ENCODE measurements around the gene DTNBP1. TPM values are rescaled to one million over a fixed set of nuclear protein-coding genes. Genes with fewer than 3 reads are reported as not detected.

The DTNBP1 gene
- total RNA-seq, 4 donors from 2014 or later = 5.2 to 14.7 (median 7.5) TPM

DNA sequence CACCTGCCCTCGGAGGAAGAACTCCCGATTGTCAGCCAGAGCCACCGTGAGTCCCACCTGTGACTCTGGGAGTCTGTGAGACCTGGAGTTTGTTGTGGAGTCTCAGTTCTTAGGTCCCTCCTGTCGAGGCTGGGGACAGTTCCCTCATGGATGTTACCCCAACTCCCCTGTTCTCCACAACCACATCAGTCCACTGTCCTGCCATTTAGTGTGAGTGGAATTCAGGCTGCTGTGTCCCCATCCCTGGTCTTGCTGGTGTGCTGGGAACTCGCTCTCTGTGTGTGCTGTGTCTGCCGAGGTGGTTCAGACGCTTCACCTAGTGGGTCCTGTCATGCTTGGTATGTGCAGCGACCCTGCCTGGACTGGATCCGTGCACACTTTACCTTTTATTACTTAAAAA, 163.2 kb downstream of the DTNBP1 start:
- TF ChIP-seq, protein P1, sequence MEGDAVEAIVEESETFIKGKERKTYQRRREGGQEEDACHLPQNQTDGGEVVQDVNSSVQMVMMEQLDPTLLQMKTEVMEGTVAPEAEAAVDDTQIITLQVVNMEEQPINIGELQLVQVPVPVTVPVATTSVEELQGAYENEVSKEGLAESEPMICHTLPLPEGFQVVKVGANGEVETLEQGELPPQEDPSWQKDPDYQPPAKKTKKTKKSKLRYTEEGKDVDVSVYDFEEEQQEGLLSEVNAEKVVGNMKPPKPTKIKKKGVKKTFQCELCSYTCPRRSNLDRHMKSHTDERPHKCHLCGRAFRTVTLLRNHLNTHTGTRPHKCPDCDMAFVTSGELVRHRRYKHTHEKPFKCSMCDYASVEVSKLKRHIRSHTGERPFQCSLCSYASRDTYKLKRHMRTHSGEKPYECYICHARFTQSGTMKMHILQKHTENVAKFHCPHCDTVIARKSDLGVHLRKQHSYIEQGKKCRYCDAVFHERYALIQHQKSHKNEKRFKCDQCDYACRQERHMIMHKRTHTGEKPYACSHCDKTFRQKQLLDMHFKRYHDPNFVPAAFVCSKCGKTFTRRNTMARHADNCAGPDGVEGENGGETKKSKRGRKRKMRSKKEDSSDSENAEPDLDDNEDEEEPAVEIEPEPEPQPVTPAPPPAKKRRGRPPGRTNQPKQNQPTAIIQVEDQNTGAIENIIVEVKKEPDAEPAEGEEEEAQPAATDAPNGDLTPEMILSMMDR (IDR thresholded peaks at IDR 0.05) = no peak
- TF ChIP-seq POLR2A (IDR thresholded peaks at IDR 0.05) = no peak
- no peak for DNase-seq
- WGBS, 2 donors = 93 to 96% methylated on average over 5 of the region's 9 CpGs

DNA sequence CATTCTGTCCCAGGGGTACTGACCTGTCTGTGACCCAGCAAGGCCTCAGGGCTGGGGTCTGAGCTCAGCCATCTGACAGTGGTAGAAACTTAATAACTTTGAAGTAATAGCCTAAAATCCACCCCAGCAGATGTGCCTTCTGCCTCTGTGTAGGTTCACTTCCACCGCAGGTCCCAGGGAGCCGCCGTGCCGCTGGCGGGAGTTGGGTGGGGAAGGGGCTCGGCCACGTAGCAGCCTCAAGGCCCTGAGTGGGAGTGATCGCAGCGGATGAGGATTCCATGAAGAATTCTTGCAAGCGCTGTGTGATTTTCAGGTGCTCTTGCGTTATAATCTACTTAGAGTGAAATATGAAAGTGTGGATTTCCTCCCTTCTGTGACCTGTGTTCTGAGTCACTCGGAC, 163.7 kb downstream of the DTNBP1 start:
- Histone ChIP-seq H3K9me3 (no peaks in the 10 kb centered on the region), H3K27ac (no peak overlapping the region), H3K4me1 (peaks cover under 1 to 40% (median 4%) of the 10 kb centered on the region in 3 donors), H3K27me3 (no peaks in the 10 kb centered on the region), H3K36me3 (peaks cover 20 to 91% (median 22%) of the 10 kb centered on the region in 3 donors), H3K4me3 (no peak overlapping the region)
- TF ChIP-seq POLR2A (IDR thresholded peaks at IDR 0.05) = no peak
- TF ChIP-seq, protein P1 (IDR thresholded peaks at IDR 0.05) = no peak
- 96 to 97% methylated on average over 11 to 12 of the region's 12 CpGs for WGBS, 2 donors
- intact Hi-C loops (cut with DNase I) = no loop called here
- DNase-seq = no peak

More for the DNA sequence above, 163.2 kb downstream of the DTNBP1 start:
- Histone ChIP-seq H3K36me3 (peaks cover 20 to 94% (median 22%) of the 10 kb centered on the region in 3 donors), H3K4me1 (peaks cover 4 to 44% (median 6%) of the 10 kb centered on the region in 3 donors), H3K27me3 (no peaks in the 10 kb centered on the region), H3K4me3 (no peak overlapping the region), H3K27ac (no peak overlapping the region), H3K9me3 (no peaks in the 10 kb centered on the region)
- intact Hi-C loops (cut with DNase I) = no loop called here

DNA sequence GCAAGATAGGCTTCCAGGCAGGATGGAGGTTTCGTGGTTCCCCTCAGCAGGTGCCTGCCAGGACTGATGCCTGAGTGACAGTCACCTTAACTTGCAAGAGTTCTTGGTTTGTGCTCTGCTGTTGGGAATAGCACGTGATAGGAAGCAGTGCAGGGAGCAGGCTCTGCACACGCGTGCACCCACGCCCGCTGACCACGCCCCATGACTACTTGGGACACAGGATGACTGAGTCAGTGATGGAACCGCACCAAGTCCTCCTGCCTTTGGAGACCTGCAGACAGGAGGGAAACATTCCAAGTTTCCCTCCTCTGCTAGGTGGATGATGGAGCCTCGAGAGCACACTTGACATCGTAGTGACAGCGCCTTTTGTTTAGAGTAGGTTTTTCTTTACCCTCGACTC, 164.2 kb downstream of the DTNBP1 start:
- Histone ChIP-seq H3K9me3 (no peaks in the 10 kb centered on the region), H3K36me3 (peaks cover 20 to 87% (median 22%) of the 10 kb centered on the region in 3 donors), H3K4me3 (no peak overlapping the region), H3K27me3 (no peaks in the 10 kb centered on the region), H3K4me1 (peaks cover 0 to 35% (median 4%) of the 10 kb centered on the region in 3 donors), H3K27ac (no peak overlapping the region)
- intact Hi-C loops (cut with DNase I) = no loop called here
- 29 to 53% methylated on average over 6 to 10 of the region's 12 CpGs for WGBS, 2 donors
- TF ChIP-seq, protein P1 (IDR thresholded peaks at IDR 0.05) = no peak
- no peak for TF ChIP-seq POLR2A (IDR thresholded peaks at IDR 0.05)
- no peak for DNase-seq

DNA sequence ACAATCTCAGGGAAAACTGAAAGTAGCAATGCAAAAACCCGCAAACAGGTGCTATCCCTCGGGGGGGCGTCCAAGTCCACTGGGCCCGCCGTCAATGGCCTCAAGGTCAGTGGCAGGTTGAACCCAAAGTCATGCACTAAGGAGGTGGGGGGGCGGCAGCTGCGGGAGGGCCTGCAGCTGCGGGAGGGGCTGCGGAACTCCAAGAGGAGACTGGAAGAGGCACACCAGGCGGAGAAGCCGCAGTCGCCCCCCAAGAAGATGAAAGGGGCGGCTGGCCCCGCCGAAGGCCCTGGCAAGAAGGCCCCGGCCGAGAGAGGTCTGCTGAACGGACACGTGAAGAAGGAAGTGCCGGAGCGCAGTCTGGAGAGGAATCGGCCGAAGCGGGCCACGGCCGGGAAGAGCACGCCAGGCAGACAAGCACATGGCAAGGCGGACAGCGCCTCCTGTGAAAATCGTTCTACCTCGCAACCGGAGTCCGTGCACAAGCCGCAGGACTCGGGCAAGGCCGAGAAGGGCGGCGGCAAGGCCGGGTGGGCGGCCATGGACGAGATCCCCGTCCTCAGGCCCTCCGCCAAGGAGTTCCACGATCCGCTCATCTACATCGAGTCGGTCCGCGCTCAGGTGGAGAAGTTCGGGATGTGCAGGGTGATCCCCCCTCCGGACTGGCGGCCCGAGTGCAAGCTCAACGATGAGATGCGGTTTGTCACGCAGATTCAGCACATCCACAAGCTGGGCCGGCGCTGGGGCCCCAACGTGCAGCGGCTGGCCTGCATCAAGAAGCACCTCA, 166.3 kb downstream of the DTNBP1 start:
- H3K4me3 ChIP-seq = no peak overlapping the region
- no peaks in the 10 kb centered on the region for H3K9me3 ChIP-seq
- no peak for DNase-seq
- no peak for TF ChIP-seq POLR2A (IDR thresholded peaks at IDR 0.05)
- TF ChIP-seq, protein P1 (IDR thresholded peaks at IDR 0.05) = no peak
- no peaks in the 10 kb centered on the region for H3K27me3 ChIP-seq
- intact Hi-C loops (cut with DNase I) = no loop called here
- WGBS, 2 donors = 92 to 98% methylated on average over 23 to 37 of the region's 60 CpGs
- no peak overlapping the region for H3K27ac ChIP-seq
- H3K36me3 ChIP-seq = peaks cover 16 to 81% (median 18%) of the 10 kb centered on the region in 3 donors
- peaks cover 0 to 22% (median 4%) of the 10 kb centered on the region in 3 donors for H3K4me1 ChIP-seq

DNA sequence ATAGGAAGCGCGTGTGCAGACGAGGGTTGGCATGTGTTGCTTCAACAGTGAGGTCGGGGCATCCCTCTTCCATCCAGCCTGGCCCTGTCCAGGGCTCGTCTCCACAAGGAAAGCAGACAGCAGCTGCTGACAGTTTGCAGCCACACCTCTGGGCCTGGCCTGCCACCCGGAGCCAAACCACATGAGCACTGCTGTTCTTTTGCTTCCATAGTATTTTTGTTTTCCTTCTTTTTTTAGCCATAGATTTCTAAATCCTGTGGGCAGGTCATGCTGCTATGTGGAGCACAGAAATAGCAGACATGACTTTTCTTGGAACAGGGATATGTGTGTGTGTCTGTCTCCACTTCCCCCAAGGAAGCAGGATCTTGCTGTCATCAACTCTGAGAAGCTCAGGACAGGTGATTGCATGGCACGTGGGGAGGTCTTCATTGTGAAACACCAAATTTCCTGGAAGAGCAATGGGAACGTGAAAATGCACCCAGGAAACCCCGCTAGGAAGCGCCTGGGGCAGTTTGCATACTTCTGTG, 167.4 kb downstream of the DTNBP1 start:
- H3K4me3 ChIP-seq = no peak overlapping the region
- TF ChIP-seq, protein P1 (IDR thresholded peaks at IDR 0.05) = no peak
- TF ChIP-seq POLR2A (IDR thresholded peaks at IDR 0.05) = no peak
- peaks cover 0 to 33% (median 4%) of the 10 kb centered on the region in 3 donors for H3K4me1 ChIP-seq
- H3K9me3 ChIP-seq = no peaks in the 10 kb centered on the region
- no peak for DNase-seq
- intact Hi-C loops (cut with DNase I) = no loop called here
- 51 to 69% methylated on average over 6 to 9 of the region's 10 CpGs for WGBS, 2 donors
- H3K36me3 ChIP-seq = peaks cover 10 to 71% (median 10%) of the 10 kb centered on the region in 3 donors
- H3K27me3 ChIP-seq = no peaks in the 10 kb centered on the region
- H3K27ac ChIP-seq = no peak overlapping the region

Data from esophagus squamous epithelium (tissue), 5 donors.